ENCODE data around the gene ZNF879. TPM values are rescaled to one million over a fixed set of nuclear protein-coding genes. Genes with fewer than 3 reads are reported as not detected.

ZNF879 gene
- total and polyA plus RNA-seq, 10 donors, result 3.1 to 8.2 (median 6.6) TPM

DNA sequence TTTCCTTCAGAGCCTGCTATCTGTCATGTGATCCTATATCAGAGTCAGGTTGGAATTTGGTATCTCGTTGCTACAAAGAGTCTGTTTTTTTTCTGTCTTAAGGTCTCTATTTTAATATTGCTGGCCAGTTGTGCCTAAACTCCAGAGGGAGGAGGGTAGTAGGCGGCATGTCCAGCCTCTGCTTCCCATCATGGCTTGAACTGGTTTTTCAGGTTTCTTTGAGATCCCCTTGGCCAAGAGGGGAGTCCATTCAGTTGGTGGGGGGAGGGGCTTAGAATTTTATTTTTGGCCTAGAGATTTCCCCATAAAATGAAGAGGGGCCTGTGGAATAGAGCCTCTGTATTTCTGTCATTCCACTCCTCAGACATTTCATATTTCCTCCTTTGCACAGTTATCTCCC is 21.2 kb downstream of the ZNF879 start:
- intact Hi-C loops (cut with DNase I; ENCODE audit: low total_unique reads), result no loop called here
- 70 to 89% (median 81%) methylated on average over 2 of the region's 2 CpGs for WGBS, 5 donors
- H3K4me3 ChIP-seq, result no peak overlapping the region
- no peaks in the 10 kb centered on the region for H3K27me3 ChIP-seq (replicated peaks in 1 of 7)
- H3K36me3 ChIP-seq, result no peaks in the 10 kb centered on the region
- DNase-seq, result no peak
- H3K27ac ChIP-seq, result no peak overlapping the region
- H3K4me1 ChIP-seq, result no peaks in the 10 kb centered on the region
- peaks cover 0 to 100% (median 84%) of the 10 kb centered on the region in 8 donors for H3K9me3 ChIP-seq
- TF ChIP-seq POLR2AphosphoS5 (IDR thresholded peaks at IDR 0.05) (no peak), POLR2A (IDR thresholded peaks at IDR 0.05) (no peak)
- TF ChIP-seq, protein P1, sequence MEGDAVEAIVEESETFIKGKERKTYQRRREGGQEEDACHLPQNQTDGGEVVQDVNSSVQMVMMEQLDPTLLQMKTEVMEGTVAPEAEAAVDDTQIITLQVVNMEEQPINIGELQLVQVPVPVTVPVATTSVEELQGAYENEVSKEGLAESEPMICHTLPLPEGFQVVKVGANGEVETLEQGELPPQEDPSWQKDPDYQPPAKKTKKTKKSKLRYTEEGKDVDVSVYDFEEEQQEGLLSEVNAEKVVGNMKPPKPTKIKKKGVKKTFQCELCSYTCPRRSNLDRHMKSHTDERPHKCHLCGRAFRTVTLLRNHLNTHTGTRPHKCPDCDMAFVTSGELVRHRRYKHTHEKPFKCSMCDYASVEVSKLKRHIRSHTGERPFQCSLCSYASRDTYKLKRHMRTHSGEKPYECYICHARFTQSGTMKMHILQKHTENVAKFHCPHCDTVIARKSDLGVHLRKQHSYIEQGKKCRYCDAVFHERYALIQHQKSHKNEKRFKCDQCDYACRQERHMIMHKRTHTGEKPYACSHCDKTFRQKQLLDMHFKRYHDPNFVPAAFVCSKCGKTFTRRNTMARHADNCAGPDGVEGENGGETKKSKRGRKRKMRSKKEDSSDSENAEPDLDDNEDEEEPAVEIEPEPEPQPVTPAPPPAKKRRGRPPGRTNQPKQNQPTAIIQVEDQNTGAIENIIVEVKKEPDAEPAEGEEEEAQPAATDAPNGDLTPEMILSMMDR (IDR thresholded peaks at IDR 0.05 in 8 of 11, conservative IDR thresholded peaks at IDR 0.05 in 3 of 11), result no peak

DNA sequence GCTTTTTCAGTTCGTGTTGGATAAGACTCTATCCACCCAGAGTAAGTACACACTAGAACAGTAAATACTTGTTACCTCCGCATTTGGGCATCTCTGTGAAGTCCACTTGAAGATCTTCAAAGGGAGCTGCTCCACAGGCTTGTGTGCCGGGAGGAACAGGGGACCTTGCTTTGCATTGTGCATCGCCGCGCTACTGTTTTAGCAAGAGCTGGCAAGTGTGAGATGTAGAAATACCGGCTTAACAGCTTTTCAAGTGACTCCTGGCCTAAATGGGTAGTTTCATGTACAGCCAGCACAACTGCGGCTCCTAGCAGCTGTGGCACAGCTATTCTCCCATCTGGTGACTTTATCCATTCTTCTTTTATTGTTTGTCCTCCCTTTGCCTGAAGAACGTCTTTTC is 28.2 kb downstream of the ZNF879 start:
- Histone ChIP-seq H3K27ac (no peak overlapping the region), H3K4me1 (no peaks in the 10 kb centered on the region), H3K4me3 (no peak overlapping the region), H3K9me3 (peaks cover 0 to 91% (median 37%) of the 10 kb centered on the region in 8 donors), H3K27me3 (replicated peaks in 1 of 7) (no peaks in the 10 kb centered on the region), H3K36me3 (no peaks in the 10 kb centered on the region)
- TF ChIP-seq POLR2AphosphoS5 (IDR thresholded peaks at IDR 0.05) (no peak), POLR2A (IDR thresholded peaks at IDR 0.05) (no peak)
- TF ChIP-seq, protein P1 (IDR thresholded peaks at IDR 0.05 in 8 of 11, conservative IDR thresholded peaks at IDR 0.05 in 3 of 11), result no peak
- intact Hi-C loops (cut with DNase I; ENCODE audit: low total_unique reads), result no loop called here
- WGBS, 5 donors, result 82 to 92% (median 91%) methylated on average over 9 of the region's 9 CpGs
- DNase-seq, result no peak

DNA sequence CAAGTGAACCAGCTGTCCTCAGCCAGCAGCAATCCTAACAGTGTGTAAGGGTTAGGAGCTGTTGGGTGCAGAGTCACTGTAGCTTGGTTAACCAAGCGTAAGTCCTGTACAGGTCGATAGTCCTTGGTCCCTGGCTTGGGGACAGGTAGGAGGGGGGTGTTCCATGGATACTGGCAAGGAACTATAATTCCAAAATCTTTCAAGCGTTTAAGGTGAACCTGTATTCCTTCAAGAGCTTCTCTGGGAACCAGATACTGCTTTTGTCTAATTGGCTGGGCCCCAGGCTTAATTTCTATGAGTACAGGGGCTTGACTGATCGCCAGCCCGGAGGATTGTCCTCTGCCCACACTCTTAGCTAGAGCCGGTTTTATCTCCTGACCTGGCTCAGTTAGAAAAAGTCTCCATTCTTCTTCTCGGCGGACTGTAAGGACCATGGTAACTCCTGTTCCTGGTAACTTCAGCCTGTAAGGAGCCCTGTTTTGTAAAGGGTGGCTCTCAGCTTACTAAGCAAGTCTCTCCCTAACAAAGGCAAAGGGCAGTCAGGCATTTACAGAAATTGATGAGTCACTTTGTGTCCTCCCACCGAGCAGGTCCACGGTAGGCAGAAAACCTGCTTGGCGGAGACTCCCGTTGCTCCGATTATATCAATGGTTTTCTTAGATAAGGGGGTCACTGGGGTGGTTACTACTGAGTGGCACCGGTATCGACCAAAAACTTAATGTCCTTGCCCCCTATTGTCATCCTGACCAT is 30.6 kb downstream of the ZNF879 start:
- peaks cover 0 to 76% (median 24%) of the 10 kb centered on the region in 8 donors for H3K9me3 ChIP-seq
- TF ChIP-seq POLR2AphosphoS5 (IDR thresholded peaks at IDR 0.05), result no peak
- TF ChIP-seq, protein P1 (IDR thresholded peaks at IDR 0.05 in 8 of 11, conservative IDR thresholded peaks at IDR 0.05 in 3 of 11), result no peak
- no peak for TF ChIP-seq POLR2A (IDR thresholded peaks at IDR 0.05)
- intact Hi-C loops (cut with DNase I; ENCODE audit: low total_unique reads), result no loop called here
- H3K4me1 ChIP-seq, result no peaks in the 10 kb centered on the region
- no peaks in the 10 kb centered on the region for H3K36me3 ChIP-seq
- H3K4me3 ChIP-seq, result no peak overlapping the region
- WGBS, 5 donors, result 86 to 95% (median 91%) methylated on average over 15 of the region's 15 CpGs
- no peak overlapping the region for H3K27ac ChIP-seq
- no peak for DNase-seq
- H3K27me3 ChIP-seq (replicated peaks in 1 of 7), result no peaks in the 10 kb centered on the region

GRCh38 chr5:179054876-179055275 is 31.3 kb downstream of the ZNF879 start:
- H3K36me3 ChIP-seq, result no peaks in the 10 kb centered on the region
- intact Hi-C loops (cut with DNase I; ENCODE audit: low total_unique reads), result no loop called here
- 85 to 92% (median 88%) methylated on average over 10 of the region's 10 CpGs for WGBS, 5 donors
- TF ChIP-seq, protein P1 (IDR thresholded peaks at IDR 0.05 in 8 of 11, conservative IDR thresholded peaks at IDR 0.05 in 3 of 11), result no peak
- no peak for TF ChIP-seq POLR2A (IDR thresholded peaks at IDR 0.05)
- no peak for TF ChIP-seq POLR2AphosphoS5 (IDR thresholded peaks at IDR 0.05)
- H3K27ac ChIP-seq, result no peak overlapping the region
- H3K9me3 ChIP-seq, result peaks cover 0 to 73% (median 18%) of the 10 kb centered on the region in 8 donors
- no peak overlapping the region for H3K4me3 ChIP-seq
- no peak for DNase-seq
- no peaks in the 10 kb centered on the region for H3K27me3 ChIP-seq (replicated peaks in 1 of 7)
- H3K4me1 ChIP-seq, result peaks cover 0 to 6% (median 4%) of the 10 kb centered on the region in 6 donors
